ENCODE data around the gene RNF220. TPM values are rescaled to one million over a fixed set of nuclear protein-coding genes. Genes with fewer than 3 reads are reported as not detected.

RNF220 gene
- total RNA-seq, 6 experiments from 2014 or later, result 42.1 to 54.7 (median 51.9) TPM

DNA sequence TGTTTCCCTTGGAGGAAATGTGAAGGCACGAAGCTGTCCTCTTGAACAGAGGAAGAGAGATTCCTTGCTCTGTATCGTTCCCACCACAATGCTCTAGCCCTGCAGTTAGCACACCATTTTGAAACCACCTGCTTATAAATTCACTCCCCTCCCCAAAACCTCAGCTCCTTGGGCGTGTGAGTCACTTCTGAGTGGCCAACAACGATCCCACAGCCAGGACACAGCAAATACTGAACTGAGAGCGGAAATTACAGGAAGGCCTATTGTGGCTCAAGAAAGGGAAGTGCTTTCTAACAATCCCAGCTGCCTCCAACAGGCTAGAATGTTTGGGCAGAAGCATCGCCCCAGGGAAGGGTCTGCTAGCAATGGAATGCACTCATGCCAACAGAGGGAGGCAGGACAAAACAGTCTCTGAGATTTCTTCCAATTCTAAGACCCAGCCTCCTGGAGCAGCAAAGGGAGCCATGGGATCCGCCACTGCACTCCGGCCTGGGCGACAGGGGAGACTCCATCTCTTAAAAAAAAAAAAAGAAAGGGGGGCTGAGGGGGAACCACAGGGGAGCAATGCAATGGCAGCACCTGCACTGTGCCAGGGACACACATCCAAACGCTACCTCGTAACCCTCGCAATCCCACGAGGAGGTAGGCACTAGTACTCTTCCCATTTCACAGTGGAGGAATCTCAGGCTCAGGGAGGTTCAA is 267.4 kb downstream of the RNF220 start:
- H3K9me3 Mint-ChIP-seq, result no peaks in the 10 kb centered on the region
- no peaks in the 10 kb centered on the region for H3K36me3 Mint-ChIP-seq (ENCODE audit: low read depth)
- peak overlapping the region; percentile 41; the same call in 1 of the 2 replicates for H3K4me3 Mint-ChIP-seq
- peaks cover 2% of the 10 kb centered on the region; the same call in 1 of the 2 replicates for H3K27me3 Mint-ChIP-seq (ENCODE audit: insufficient read depth)
- TF ChIP-seq, protein P1, sequence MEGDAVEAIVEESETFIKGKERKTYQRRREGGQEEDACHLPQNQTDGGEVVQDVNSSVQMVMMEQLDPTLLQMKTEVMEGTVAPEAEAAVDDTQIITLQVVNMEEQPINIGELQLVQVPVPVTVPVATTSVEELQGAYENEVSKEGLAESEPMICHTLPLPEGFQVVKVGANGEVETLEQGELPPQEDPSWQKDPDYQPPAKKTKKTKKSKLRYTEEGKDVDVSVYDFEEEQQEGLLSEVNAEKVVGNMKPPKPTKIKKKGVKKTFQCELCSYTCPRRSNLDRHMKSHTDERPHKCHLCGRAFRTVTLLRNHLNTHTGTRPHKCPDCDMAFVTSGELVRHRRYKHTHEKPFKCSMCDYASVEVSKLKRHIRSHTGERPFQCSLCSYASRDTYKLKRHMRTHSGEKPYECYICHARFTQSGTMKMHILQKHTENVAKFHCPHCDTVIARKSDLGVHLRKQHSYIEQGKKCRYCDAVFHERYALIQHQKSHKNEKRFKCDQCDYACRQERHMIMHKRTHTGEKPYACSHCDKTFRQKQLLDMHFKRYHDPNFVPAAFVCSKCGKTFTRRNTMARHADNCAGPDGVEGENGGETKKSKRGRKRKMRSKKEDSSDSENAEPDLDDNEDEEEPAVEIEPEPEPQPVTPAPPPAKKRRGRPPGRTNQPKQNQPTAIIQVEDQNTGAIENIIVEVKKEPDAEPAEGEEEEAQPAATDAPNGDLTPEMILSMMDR (IDR thresholded peaks at IDR 0.05), result no peak
- peak overlapping the region; percentile 71 for H3K27ac Mint-ChIP-seq
- peak; percentile 40 for DNase-seq
- H3K4me1 Mint-ChIP-seq (ENCODE audit: low read depth), result peaks cover 31% of the 10 kb centered on the region

DNA sequence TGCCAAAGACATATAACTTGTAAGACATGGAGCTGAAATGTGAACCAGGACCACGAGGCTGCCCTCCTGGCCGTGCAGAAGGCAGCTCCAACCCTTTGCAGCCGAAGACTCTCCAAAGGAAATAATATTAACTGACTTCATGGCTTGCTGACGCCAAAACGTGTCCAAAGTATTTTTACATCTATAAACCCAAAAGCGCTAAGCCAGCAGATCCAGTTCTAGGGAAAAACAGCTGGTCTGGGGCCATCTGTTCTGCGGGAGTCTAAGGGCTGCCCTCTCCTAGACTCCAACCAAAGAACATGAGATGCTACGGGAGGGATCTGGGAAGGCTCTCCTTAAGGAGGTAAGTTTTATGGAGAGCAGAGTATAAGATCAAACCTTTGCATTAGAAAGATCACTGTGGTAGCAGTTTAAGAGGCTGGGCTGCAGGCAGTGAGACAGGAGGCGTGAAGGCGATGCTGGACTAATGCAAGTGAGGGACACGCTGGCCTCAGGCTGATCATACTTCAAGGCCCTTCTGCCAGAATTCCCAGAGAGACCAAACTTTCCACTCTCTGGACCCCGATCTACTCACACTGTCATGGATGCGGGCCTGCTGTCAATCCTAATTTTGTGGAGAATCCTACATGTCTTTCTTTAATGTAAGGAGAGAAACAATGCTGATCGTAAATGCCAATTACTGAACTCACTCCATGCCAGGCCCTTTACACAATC is 268.1 kb downstream of the RNF220 start:
- no peaks in the 10 kb centered on the region for H3K36me3 Mint-ChIP-seq (ENCODE audit: low read depth)
- H3K4me3 Mint-ChIP-seq, result peak overlapping the region; percentile 90
- DNase-seq, result no peak
- no peaks in the 10 kb centered on the region for H3K9me3 Mint-ChIP-seq
- peaks cover 31% of the 10 kb centered on the region for H3K4me1 Mint-ChIP-seq (ENCODE audit: low read depth)
- peak overlapping the region; percentile 89 for H3K27ac Mint-ChIP-seq
- TF ChIP-seq, protein P1 (IDR thresholded peaks at IDR 0.05), result no peak
- peaks cover 2% of the 10 kb centered on the region; the same call in 1 of the 2 replicates for H3K27me3 Mint-ChIP-seq (ENCODE audit: insufficient read depth)

DNA sequence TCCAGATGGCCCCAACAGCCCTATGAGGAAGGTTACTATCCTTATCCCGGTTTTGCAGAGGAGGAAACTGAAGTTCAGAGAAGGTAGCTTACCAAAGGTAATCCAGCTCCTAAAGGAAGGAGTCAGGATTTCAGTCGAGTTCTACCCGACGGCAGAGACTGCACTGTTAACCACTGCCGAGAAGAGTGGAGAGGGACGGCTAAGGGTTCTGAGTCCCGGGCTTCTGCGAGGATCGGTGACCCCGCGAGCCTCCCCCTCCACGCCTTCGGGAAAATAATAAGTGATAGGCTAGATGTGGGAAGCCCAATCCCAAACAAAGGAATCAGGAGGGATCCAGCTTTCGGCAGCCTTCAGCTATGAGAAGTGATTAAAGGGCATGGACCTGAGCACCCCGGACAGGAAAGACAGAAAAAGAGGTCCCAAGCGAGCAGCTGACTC is 268.6 kb downstream of the RNF220 start:
- peaks cover 2% of the 10 kb centered on the region; the same call in 1 of the 2 replicates for H3K27me3 Mint-ChIP-seq (ENCODE audit: insufficient read depth)
- H3K4me3 Mint-ChIP-seq, result peak overlapping the region; percentile 90
- peaks cover 31% of the 10 kb centered on the region for H3K4me1 Mint-ChIP-seq (ENCODE audit: low read depth)
- H3K36me3 Mint-ChIP-seq (ENCODE audit: low read depth), result no peaks in the 10 kb centered on the region
- TF ChIP-seq, protein P1 (IDR thresholded peaks at IDR 0.05), result no peak
- peak overlapping the region; percentile 89 for H3K27ac Mint-ChIP-seq
- DNase-seq, result peak; percentile 3
- H3K9me3 Mint-ChIP-seq, result no peaks in the 10 kb centered on the region

DNA sequence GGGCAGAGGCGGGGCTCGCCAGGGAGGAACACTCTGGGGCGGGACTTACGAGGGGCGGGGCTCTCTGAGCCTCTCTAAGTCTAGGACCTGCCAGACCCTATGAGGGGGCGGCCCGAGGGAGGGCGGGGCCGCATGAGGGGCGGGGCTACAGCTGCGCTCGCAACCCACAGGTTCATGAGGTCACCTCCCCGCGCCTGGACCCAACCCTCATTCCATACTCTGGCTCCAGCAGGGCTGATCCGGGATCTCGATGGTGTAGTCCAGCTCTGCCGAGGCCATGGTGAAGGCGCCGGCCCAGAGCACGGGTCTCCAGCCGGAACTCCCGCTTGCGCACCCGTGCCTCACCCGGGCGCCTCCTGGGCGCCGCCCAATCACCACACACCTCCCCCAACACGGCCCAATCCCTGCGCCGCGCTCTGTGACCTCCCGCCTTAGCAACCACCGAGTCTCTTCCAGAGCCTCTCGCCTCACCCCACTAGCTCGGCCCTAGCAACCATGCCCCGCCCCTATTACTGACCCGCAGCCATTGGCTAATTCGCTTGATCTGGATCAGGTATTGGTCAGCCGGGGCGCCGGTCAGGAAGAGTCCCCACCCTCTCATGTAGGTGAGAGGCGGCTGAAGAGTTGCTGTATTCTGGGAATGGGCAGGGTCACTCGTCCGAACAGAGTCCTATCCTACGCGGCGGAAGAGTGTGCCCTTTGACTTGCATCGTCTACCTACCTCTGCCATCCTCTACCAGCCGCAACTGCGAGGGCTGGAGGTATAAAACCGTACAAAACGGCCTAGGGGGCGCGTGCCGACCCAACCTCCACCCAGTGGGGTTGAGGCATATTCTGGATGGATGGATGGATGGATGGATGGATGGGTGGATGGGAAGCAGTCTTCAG is 269.3 kb downstream of the RNF220 start, which contains the start of the genes ARMH1 and TMEM53:
ARMH1 (plus strand) TSS at position 602 of the 888 bp plus-strand sequence. CDS start 14,984 bp downstream, outside the sequence.
TMEM53 (minus strand) TSS at position 369 of the 888 bp plus-strand sequence; CDS start at position 279, 90 bp downstream.
- Mint-ChIP-seq H3K27me3 (ENCODE audit: insufficient read depth) (peaks cover 2% of the 10 kb centered on the region; the same call in 1 of the 2 replicates), H3K27ac (peak within 1 kb of the TSS; percentile 89), H3K4me3 (peak within 1 kb of the TSS; percentile 90), H3K4me1 (ENCODE audit: low read depth) (peaks cover 31% of the 10 kb centered on the region), H3K9me3 (no peaks in the 10 kb centered on the region), H3K36me3 (ENCODE audit: low read depth) (no peaks in the 10 kb centered on the region)
- TF ChIP-seq, protein P1 (IDR thresholded peaks at IDR 0.05), result no peak
- DNase-seq, result peak; percentile 99

DNA sequence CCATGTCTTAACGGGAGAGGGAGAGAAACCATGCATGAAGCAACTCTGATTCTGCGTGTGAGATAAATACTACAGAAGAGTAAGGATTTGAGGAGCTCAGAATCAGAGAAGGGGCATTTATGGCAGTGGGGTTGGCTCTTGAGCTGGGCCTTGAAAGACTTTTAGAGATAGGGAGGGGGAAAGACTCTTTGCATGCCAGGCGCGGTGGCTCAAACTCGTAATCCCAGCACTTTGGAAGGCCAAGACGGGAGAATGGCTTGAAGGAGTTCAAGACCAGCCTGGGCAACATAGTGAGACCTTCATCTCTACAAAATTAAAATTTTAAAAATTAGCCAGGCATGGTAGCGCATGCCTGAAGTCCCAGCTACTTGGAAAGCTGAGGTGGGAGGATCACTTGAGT is 270.1 kb downstream of the RNF220 start:
- Mint-ChIP-seq H3K27me3 (ENCODE audit: insufficient read depth) (peaks cover 2% of the 10 kb centered on the region; the same call in 1 of the 2 replicates), H3K36me3 (ENCODE audit: low read depth) (no peaks in the 10 kb centered on the region; the same call in 1 of the 2 replicates), H3K27ac (peak overlapping the region; percentile 89), H3K9me3 (no peaks in the 10 kb centered on the region), H3K4me1 (ENCODE audit: low read depth) (peaks cover 31% of the 10 kb centered on the region), H3K4me3 (peak overlapping the region; percentile 90)
- TF ChIP-seq, protein P1 (IDR thresholded peaks at IDR 0.05), result no peak
- no peak for DNase-seq
